HT-29 (cell line): ENCODE measurements around the gene PRAMEF8. TPM values are rescaled to one million over a fixed set of nuclear protein-coding genes. Genes with fewer than 3 reads are reported as not detected.
"Not testable (repeated sequence)": the region's sequence is repeated elsewhere in the genome, so short reads cannot be mapped to it uniquely, and the experiment has no call there.

Source experiments
- DNase-seq: peaks from one replicate; pipeline ENCODE4 v3.0.0-alpha.2; 2015; ENCODE audit warnings: low spot score
- total RNA-seq: library from RNA; depleted of rRNA; stranded (reverse); fragments of >200 nt; shearing (Covaris generic); gene quantifications from 2 replicates; pipeline ENCODE4 v1.2.3, GENCODE V29; 2014; rRNA removed

PRAMEF8 gene
- not detected in 2 replicates for total RNA-seq

DNA sequence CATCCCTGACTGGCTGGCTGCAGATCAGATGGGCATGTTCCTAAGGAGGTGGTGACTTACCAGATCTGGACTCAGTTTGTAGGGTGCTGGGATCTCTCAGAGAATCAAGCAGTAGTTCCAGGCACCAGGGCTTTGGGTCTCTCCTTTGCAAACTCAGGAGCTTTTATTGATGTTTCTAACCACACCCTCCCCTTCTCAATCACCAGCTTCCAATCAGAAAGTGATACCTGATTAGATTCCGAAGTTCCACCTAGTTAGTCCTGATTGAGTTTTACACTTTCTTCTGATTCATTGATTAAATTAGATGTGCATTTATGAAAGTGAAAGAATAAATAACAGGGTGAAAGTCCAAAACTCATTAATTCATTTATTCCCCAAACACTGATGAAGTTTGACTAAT lies at the start of gene PRAMEF8:
Gene PRAMEF8, minus strand, starts transcription at position 101 of the 400 bp plus-strand sequence. CDS start 1,046 bp downstream, outside the sequence.
- not testable (repeated sequence) for DNase-seq

DNA sequence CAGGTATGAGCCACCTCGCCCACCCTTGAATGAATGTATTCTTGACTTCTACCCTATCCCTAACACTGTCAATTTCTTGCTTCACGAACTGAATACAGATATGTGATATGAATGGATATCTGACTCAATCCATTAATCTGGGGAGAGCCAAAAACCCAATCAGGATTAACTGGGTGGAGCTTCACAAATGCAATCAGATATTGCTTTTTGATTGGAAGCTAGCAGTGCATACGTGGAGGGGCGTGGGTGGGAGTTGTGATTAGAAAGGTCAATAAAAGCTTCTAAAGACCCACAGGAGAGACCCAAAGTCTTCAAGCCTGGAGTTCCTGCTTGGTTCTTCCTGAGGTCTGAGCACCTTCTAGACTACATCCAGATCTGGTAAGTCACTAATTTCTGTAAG lies 30.3 kb upstream of the PRAMEF8 start, which contains the start of gene PRAMEF15:
Gene PRAMEF15, plus strand, starts transcription at position 301 of the 400 bp plus-strand sequence. CDS start 2,827 bp downstream, outside the sequence.
- not testable (repeated sequence) for DNase-seq

DNA sequence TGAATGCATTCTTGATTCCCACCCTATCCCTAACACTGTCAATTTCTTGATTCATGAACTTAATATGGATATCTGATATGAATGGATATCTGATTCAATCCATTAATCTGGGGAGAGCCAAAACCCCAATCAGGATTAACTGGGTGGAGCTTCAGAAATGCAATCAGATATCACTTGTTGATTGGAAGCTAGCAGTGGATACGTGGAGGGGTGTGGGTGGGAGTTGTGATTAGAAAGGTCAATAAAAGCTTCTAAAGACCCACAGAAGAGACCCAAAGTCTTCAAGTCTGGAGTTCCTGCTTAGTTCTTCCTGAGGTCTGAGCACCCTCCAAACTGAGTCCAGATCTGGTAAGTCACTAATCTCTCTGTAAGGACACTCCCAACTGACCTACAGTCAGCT lies 18.3 kb upstream of the PRAMEF8 start, which contains the start of gene PRAMEF33:
Gene PRAMEF33, plus strand, starts transcription at position 301 of the 400 bp plus-strand sequence. CDS start 2,416 bp downstream, outside the sequence.
- DNase-seq, result not testable (repeated sequence)

DNA sequence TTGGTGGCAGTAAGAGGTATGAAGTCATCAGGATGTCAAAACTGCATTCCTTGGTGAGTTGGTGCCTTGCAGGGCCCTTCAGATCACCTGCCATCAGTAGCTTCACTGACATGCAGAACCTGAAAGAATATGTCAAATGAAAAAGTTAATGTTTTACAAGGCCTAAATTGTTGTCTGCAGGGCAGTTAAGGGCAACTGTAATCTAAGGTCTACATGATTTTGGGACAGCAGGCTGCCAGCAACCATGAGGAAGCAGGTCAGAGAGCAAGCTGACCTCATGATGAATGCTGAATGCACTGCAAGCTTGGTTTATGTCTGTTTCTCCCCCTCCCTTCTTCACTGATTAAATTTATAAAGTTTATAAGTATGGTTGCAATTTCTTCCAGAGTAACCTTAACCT lies 17.3 kb upstream of the PRAMEF8 start:
- not testable (repeated sequence) for DNase-seq

DNA sequence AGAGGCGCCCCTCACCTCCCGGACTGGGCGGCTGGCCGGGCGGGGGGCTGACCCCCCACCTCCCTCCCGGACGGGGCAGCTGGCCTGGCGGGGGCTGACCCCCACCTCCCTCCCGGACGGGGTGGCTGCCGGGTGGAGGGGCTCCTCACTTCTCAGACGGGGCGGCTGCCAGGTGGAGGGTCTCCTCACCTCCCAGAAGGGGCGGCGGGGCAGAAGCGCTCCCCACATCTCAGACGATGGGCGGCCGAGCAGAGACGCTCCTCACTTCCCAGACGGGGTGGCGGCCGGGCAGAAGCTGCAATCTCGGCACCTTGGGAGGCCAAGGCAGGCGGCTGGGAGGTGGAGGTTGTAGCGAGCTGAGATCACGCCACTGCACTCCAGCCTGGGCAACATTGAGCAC lies 13.8 kb upstream of the PRAMEF8 start:
- not testable (repeated sequence) for DNase-seq

DNA sequence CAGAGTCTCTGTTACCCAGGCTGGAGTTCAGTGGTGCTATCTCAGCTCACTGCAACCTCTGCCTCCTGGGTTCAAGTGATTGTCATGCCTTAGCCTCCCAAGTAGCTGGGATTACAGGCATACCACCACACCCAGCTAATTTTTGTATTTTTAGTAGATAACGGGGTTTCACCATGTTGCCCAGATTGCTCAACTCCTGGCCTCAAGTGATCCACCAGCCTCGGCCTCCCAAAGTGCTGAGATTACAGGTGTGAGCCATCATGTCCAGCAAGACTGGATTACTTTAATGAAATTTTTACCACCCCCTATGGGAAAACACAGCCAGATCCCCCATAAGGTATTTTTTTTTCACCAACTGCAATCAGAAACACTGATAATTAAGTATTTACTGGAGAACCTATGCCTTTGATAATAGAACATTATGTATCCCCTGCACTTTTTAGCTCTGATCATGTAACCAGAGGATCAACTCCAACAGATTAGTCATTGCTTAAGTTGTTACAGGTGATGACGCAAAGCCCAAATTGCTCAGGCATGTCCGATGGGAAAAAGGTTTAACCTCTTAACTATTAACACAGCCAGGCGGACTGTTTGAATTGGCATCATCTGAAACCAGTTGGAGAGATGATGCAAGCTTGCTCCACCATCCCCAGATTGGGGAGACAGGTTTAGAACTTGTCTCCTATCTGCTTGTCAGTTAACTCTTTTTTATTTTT lies 12.4 kb upstream of the PRAMEF8 start:
- not testable (repeated sequence) for DNase-seq

DNA sequence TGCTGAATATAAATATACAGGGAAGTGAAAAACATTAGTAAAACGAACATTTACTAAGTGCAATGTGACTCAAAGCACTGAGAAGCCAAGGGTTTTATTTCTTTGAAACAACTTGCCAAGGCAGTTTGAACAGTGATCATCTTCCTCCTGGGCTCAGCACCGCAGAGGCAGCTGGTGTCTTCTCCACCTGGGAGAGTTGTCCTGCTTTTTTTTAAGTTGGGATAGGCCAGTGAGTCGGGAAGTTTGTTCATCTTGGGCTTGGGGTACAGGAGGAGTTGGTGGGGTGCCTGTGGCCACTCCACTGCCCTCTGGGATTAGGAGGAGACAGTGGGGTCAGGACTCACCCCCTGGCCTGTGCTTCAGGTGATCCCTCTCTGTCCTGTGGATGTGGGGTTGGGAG lies 4.1 kb upstream of the PRAMEF8 start:
- DNase-seq, result not testable (repeated sequence)

DNA sequence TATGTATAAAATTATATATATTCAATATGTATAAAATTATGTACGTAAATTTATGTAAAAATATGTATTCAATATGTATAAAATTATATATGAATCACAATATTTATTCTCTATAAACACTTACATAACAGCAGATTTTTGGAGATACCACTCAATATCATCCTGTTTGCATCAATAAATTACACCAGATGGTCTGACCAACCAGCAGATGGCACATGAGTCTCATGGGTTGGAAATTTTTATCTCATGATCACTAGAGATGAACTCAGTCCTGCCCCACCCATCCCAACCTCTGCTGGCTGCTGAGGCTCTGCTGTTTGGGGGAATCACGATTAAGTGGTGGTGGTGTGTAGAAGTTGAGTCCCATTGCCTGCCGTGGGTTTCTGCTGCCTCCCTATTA lies 5.3 kb downstream of the PRAMEF8 start:
- DNase-seq, result not testable (repeated sequence)

DNA sequence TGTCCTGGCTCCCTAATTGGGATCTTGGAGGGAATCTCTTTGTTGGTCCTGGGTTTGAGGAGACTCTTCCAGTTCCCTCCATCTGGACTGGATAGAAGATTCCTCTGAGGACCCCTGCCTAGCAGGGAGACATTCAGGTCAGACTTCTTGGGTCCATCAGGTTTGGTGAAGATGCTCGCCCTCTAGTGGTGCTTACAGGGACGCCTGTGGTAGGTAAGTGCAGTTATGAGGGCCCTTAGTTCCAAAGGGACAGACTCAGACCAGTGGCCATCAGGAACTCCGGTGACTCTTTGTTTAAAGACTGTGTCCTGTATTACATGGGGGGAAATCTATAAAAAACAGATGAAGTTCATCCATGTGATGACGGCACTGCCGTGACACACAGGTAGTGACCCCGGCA lies 7.9 kb downstream of the PRAMEF8 start:
- DNase-seq, result not testable (repeated sequence)

DNA sequence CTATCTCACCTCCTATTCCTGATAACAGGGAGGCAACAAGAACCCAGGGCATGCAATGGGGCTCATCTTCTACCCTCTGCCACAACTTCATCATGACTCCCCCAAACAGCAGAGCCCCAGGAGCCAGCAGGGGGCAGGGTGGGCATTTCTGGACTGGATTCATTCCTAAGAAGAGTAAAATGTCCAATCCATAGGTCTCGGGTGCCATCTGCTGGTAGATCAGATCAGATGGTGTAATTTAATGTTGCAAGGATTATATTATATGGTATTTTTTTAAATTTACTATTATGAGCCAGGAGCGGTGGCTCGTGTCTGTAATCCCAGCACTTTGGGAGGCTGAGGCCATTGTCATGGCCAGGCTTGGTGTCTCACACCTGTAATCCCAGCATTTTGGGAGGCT lies 19.8 kb downstream of the PRAMEF8 start:
- not testable (repeated sequence) for DNase-seq

DNA sequence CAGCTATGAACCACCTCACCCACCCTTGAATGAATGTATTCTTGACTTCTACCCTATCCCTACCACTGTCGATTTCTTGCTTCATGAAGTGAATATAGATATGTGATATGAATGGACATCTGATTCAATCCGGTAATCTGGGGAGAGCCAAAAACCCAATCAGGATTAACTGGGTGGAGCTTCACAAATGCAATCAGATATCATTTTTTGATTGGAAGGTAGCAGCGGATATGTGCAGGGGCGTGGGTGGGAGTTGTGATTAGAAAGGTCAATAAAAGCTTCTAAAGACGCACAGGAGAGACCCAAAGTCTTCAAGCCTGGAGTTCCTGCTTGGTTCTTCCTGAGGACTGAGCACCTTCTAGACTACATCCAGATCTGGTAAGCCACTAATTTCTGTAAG lies 31.0 kb downstream of the PRAMEF8 start, which contains the start of gene PRAMEF5:
Gene PRAMEF5, plus strand, starts transcription at position 301 of the 400 bp plus-strand sequence. CDS start 5,071 bp downstream, outside the sequence.
- DNase-seq, result not testable (repeated sequence)

DNA sequence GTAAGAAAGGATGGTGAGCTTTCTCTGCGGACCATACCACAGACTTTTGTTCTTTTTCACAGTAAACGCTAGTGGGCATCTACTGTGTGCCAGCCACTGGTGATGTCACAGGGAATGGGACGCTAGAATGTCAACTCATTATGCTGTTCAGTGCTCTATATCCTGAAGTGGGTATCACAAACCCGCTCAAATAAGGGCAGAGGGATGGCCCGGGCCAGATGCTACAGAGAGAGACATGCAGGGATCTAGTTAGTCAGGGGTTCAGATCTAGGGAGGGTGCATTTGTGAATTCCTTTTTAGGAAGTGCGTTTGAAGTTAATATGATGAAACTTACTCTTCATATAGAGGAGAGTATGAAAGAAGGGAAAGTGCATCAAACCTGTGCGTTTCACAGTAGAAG lies 37.8 kb downstream of the PRAMEF8 start:
- DNase-seq, result not testable (repeated sequence)

DNA sequence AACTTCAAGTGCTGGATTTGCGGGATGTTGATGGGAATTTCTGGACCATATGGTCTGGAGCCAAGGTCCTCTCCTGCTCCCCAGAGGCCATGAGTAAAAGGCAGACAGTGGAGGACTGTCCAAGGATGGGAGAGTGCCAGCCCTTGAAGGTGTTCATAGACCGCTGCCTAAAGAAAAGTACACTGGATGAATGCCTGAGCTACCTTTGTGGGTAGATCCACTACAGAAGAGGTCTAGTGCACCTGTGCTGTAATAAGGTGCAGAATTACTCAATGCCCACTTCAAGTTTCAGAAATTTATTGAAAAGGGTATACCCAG lies 38.4 kb downstream of the PRAMEF8 start:
- not testable (repeated sequence) for DNase-seq

DNA sequence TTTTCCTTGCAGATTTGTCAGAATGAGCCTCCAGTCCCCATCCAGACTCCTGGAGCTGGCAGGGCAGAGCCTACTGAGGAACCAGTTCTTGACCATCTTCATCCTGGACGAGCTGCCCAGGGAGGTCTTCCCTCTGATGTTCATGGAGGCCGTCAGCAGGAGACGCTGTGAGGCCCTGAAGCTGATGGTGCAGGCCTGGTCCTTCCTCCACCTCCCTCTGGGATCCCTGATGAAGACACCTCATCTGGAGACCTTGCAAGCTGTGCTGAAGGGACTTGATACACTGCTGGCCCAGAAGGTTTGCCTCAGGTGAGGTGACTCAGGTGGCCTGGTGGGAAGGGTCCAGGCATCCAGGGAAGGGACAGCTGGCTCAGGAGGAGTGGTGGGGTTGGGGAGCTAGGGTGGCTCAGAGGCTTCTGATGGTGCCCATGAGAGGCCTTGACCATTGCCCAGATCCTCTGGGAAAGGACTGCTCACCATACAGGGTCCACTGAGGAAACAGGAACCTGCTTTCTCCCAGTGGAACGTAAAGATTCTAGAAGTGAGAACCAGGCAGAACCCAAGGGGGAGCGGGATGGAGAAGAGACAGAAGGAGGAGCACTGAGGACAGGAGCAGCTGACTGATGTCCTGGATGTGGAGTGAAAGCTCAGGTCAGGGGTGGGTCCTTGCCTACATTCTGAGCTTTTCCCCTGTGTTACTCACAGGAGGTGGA lies 38.9 kb downstream of the PRAMEF8 start:
- not testable (repeated sequence) for DNase-seq

DNA sequence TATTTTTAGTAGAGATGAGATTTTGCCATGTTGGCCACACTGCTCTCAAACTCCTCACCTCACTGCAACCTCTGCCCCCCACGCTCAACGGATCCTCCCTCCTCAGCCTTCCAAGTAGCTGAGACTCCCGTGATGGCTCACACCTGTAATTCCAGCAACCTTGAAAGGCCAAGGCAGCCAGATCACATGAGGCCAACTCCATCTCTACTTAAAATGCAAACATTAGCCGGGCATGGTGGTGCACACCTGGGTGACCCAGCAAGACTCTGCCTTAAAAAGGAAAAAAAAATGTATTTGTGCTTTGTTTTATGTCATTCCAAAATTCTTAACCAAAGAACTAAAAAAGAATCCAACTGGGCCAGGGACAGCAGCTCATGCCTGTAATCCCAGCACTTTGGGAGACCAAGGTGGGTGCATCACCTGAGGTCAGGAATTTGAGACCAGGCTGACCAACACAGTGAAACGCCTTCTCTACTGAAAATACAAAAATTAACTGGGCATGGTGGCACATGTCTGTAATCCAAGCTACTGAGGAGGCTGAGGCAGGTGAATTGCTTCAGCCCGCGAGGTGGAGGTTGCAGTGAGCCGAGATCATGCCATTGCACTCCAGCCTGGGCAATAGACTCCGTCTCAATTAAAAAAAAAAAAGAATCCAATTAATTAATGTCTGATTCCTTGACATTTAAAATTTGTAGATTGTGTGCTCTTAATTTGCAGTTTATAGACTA lies 41.2 kb downstream of the PRAMEF8 start:
- not testable (repeated sequence) for DNase-seq

DNA sequence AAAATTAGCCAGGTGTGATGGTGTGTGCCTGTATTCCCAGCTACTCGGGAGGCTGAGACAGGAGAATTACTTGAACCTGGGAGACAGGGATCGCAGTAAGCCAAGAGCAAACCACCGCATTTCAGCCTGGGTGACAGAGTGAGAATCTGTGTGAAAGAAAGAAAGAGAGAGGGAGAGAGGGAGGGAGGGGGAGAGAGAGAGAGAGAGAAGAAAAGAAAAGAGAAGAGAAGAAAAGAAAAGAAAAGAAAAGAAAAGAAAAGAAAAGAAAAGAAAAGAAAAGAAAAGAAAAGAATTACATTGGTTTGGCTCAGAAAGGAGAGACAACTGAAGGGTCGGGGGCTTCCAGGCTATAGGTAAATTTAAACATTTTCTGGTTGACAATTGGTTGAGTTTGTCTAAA lies 45.3 kb downstream of the PRAMEF8 start:
- not testable (repeated sequence) for DNase-seq

DNA sequence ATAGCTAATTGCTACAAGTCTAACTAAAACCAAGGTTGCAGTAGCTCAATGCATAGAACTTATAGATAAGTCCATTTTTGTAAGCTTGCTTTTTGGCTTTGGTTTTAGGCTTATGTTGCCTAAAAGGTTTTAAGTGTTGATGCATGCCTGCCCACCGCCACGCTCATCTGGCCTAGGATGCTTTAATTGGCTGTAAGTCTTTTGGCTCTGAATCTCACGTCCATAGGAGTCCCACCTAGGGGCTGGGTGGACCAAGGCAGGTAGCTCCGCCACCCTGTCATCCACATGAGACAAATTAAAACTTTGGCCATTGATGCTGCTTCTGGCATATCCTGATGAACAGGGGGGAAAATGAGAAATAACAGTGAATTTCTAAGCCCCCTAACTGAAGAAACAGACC lies 47.4 kb downstream of the PRAMEF8 start:
- not testable (repeated sequence) for DNase-seq

DNA sequence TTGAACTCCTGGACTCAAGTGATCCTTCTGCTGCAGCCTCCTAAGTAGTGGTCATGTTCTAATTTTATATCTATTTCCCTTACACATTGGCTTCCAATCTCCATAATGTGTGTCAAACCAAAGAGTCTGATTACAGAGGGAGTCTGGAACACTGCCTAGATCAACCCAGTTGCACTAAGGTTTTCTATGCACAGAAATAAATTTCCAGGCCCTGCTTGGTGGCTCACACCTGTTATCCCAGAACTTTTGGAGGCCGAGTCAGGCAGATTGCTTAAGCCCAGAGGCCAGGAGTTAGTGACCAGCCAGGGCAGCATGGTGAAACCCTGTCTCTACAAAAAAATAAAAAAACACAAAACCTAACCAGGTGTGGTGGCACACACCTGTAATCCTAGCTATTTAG lies 50.9 kb downstream of the PRAMEF8 start:
- DNase-seq, result not testable (repeated sequence)

DNA sequence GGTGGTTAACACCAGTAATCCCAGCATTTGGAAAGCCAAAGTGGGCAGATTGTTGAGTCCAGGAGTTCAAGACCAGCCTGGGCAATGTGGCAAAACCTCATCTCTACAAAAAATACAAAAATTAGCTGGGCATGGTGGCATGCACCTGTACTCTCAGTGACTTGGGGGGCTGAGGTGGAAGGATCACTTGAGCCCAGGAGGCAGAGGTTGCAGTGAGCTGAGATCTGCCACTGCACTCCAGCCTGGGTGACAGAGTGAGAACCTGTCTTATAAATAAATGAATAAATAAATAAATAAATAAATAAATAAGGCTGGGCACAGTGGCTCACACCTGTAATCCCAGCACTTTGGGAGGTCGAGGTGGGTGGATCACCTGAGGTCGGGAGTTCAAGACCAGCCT lies 52.9 kb downstream of the PRAMEF8 start:
- DNase-seq, result not testable (repeated sequence)
